IPS-15b (cell line): ENCODE data around the gene OR6B2.

Source experiments
- H3K27me3 ChIP-seq: one replicate; pipeline ENCODE4 v1.6.1; 2013; ENCODE audit warnings: low read length; ENCODE audit not compliant: control insufficient read depth, insufficient read depth
- H3K36me3 ChIP-seq: one replicate; pipeline ENCODE4 v1.6.1; 2013; ENCODE audit warnings: low read length; ENCODE audit not compliant: control insufficient read depth, insufficient read depth
- H3K4me1 ChIP-seq: one replicate; pipeline ENCODE4 v1.6.1; 2013; ENCODE audit warnings: mild to moderate bottlenecking, low read length; ENCODE audit not compliant: control insufficient read depth, insufficient read depth
- H3K4me3 ChIP-seq: one replicate; pipeline ENCODE4 v1.5.1; 2013; ENCODE audit warnings: low read depth, low read length
- H3K9ac ChIP-seq: one replicate; pipeline ENCODE4 v1.6.1; 2013; ENCODE audit warnings: low read depth, mild to moderate bottlenecking, low read length
- H3K9me3 ChIP-seq: one replicate; pipeline ENCODE4 v1.6.1; 2013; ENCODE audit warnings: mild to moderate bottlenecking, low read length; ENCODE audit not compliant: control insufficient read depth, insufficient read depth

The OR6B2 gene

DNA sequence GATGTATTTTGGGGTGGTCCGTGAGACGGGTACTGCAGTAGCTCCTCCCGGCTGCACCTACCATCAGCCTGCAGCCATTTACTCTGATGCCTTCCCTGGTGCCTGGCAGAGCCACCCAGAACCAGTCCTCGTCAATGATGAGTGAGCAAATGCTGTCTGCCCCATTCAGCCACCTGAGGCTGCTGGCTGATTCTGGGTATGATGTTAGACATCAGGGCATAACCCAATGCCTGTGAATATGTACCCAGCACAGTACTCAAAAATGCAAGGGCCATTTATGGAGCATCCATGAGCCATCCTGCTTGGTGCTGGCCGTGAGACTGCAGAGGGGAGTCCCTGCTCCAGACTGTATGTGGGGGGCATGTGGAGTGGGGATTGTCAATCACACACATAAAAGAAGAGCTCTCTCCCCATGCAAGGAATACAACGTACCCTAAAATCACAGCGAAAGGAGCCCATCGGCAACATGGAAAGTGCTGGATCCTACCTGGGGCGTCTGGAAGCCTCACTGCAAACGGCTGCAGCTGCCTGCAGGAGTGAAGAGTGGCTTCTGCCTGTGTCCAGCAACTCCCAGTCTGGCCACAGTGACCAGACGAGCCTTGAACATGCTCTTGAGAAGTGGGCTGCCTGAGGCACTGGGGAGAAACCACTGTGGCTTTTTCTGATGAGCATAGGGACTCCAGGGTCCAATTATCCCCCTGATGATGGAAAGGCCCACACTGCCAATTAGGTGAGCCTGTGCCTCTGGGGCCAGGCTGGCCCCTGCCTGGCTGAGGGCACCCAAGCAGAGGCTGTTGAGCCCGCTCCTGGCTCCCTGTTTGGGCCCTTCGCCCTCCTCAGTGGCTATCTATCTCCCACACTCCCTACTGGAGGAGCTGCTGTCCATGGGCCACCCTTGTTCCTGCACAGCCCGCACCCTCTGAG is 2.4 kb upstream of the OR6B2 start:
- Histone ChIP-seq H3K4me3 (no peak overlapping the region), H3K36me3 (no peaks in the 10 kb centered on the region), H3K27me3 (peaks cover 5% of the 10 kb centered on the region), H3K9me3 (no peaks in the 10 kb centered on the region), H3K9ac (no peak overlapping the region), H3K4me1 (no peaks in the 10 kb centered on the region)

DNA sequence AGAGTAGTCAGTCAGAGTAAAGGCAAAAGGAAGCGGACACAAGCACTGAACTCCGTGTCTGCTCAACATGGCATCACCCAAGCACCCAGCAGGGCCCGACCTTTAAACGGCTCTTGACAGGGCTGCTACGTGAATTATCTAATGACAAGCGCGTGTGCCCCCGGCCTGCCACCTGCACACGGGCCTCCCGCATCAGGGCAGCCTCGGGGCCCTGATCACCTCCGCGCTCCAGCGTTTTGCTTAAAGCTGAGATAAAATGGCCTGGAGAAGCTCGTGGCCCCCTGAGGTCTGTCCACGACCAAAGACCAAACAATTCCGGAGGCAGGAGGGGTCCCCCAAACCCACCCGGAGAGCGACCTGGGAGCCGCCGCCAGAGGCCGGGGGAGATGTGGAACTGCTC is 5.5 kb downstream of the OR6B2 start:
- peaks cover 5% of the 10 kb centered on the region for H3K36me3 ChIP-seq
- no peaks in the 10 kb centered on the region for H3K4me1 ChIP-seq
- H3K27me3 ChIP-seq = peaks cover 3% of the 10 kb centered on the region
- peak overlapping the region; percentile 62 for H3K4me3 ChIP-seq
- H3K9ac ChIP-seq = peak overlapping the region; percentile 57
- no peaks in the 10 kb centered on the region for H3K9me3 ChIP-seq

DNA sequence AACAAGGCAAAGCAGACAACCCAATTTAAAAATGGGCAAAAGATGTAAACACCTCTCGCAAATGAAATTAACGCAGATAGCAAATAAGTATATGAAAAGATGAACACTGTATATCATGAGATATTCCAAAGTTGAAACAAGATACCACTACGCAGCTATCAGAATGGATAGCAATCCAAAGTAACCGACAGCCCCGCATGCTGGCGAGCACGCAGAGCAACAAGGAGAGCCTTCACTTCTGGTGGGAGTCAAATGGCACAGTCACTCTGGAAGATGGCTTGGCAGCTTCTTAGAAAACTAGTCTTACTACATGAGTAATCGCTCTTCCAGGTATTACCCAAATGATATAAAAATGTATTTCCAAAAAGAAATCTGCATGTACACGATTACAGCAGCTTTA is 6.4 kb downstream of the OR6B2 start:
- H3K4me1 ChIP-seq = no peaks in the 10 kb centered on the region
- H3K27me3 ChIP-seq = peaks cover 3% of the 10 kb centered on the region
- H3K9me3 ChIP-seq = no peaks in the 10 kb centered on the region
- H3K4me3 ChIP-seq = peak overlapping the region; percentile 62
- peaks cover 9% of the 10 kb centered on the region for H3K36me3 ChIP-seq
- H3K9ac ChIP-seq = no peak overlapping the region

DNA sequence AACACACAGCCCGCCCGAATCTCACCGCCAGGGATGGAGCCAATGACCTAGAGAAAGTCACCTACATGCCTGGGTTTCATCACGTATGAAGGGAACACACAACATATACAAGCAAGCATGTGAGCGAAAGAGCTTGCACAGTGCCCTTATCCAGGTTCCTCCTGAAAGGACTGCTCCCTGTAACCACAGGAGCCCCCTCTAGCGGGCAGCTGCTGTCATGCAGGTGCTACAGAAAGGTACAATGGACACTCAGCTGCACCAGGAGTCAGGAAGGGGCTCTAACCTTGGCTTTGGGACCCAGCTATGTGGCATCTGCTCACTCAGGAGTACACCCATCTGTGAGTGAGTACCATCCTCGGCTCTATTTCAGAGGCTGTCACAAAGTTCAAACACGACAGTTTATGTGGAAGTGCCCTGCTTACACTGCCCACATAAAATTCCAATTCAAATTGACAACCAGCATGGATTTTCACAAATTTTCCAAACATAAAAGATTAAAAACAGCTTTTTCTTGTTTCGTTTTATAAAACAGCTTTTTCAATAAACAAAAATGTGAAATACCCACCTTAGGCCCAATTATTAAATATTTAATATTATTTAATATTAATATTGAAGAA is 8.6 kb downstream of the OR6B2 start:
- Histone ChIP-seq H3K9me3 (no peaks in the 10 kb centered on the region), H3K36me3 (peaks cover 26% of the 10 kb centered on the region), H3K4me3 (no peak overlapping the region), H3K27me3 (no peaks in the 10 kb centered on the region), H3K4me1 (no peaks in the 10 kb centered on the region), H3K9ac (no peak overlapping the region)

DNA sequence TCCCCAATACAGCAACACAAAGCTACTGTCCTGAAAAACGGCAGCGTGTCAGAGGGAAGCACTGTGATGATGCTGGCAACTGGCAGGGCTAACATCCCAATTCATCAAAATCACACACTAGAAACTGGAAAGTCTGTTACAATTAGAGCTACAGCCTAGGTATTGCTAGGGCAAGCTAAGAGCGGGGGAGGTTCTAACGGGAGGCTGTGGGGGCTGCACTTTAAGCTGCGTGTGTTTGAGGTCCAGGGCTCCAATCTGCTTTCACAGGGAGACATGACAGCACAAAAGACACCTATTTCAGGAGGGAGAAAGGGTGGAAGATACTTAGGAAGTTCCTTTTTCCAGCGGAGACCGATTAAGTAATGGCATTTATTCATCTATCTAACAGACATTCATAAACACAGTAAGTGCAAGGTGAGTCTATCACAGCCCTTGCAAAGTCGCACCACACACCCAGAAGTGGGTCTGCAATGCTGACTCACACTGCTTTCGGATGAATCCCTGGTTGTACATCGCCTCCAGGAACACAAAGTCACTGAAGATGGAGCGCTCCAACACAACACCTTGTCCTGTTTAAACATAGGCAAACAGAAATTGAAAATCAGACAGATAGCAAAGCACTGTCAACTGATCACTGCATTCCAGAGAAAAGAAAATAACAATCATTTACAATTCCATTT is 12.0 kb downstream of the OR6B2 start:
- no peaks in the 10 kb centered on the region for H3K9me3 ChIP-seq
- H3K4me3 ChIP-seq = no peak overlapping the region
- H3K36me3 ChIP-seq = peaks cover 29% of the 10 kb centered on the region
- H3K9ac ChIP-seq = no peak overlapping the region
- no peaks in the 10 kb centered on the region for H3K4me1 ChIP-seq
- no peaks in the 10 kb centered on the region for H3K27me3 ChIP-seq

DNA sequence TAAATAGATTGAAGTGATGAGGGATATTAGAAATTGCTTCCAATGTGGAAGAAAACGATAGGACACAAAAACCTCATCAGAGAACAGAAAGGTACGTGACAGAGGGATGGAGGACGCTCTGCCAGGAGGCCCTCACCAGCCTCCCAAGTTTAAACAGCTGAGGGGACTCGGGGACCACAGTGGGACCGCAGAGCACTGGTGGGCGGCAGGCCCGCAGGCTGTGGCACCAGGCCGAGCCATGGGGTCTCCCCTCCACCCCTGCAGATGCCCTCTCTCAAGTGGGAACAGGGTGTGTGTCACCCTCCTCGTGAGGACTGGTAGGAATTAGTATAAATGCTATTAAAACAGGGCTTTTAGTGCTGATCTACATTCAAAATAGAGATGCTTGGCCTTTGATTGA is 15.9 kb downstream of the OR6B2 start:
- no peaks in the 10 kb centered on the region for H3K4me1 ChIP-seq
- peaks cover 24% of the 10 kb centered on the region for H3K36me3 ChIP-seq
- no peak overlapping the region for H3K9ac ChIP-seq
- H3K27me3 ChIP-seq = no peaks in the 10 kb centered on the region
- H3K4me3 ChIP-seq = no peak overlapping the region
- no peaks in the 10 kb centered on the region for H3K9me3 ChIP-seq

DNA sequence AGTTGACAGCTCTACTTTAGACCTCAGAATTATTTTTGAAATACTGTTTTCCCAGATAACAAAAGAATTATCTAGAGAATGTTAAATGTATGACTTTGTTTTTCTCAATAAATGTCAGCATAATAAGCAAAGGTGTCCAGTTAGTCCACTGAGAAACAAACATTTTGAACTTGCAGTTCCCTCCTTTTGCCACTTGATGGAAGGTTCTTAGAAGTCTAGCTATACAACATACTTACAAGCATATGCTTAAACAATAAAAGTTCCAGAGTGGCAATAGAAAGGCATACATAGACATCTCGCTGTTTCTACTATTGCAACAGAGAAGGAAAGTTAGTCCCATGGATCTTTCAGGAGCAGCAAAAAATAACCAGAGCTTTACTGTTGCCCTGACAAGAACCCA is 16.9 kb downstream of the OR6B2 start:
- no peak overlapping the region for H3K9ac ChIP-seq
- no peaks in the 10 kb centered on the region for H3K4me1 ChIP-seq
- H3K4me3 ChIP-seq = no peak overlapping the region
- H3K27me3 ChIP-seq = no peaks in the 10 kb centered on the region
- H3K9me3 ChIP-seq = no peaks in the 10 kb centered on the region
- peaks cover 18% of the 10 kb centered on the region for H3K36me3 ChIP-seq

DNA sequence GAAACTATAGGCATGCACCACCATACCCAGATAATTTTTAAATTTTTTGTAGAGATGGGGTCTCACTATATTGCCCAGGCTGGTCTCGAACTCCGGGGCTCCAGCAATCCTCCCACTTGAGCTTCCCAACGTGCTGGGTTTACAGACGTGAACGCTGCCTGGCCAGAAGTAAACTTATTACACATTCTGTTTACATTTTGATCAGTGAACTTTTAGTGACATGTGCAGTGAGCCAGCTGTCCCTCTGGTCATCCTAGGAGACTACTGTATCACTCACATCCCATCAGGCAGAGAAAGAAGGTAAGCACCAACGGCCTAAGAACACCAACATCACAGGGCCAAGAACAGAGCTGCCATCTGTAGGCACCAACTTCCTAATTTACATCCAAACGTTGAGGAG is 27.2 kb downstream of the OR6B2 start:
- no peaks in the 10 kb centered on the region for H3K9me3 ChIP-seq
- no peak overlapping the region for H3K9ac ChIP-seq
- H3K27me3 ChIP-seq = no peaks in the 10 kb centered on the region
- H3K4me3 ChIP-seq = no peak overlapping the region
- H3K36me3 ChIP-seq = peaks cover 31% of the 10 kb centered on the region
- no peaks in the 10 kb centered on the region for H3K4me1 ChIP-seq

DNA sequence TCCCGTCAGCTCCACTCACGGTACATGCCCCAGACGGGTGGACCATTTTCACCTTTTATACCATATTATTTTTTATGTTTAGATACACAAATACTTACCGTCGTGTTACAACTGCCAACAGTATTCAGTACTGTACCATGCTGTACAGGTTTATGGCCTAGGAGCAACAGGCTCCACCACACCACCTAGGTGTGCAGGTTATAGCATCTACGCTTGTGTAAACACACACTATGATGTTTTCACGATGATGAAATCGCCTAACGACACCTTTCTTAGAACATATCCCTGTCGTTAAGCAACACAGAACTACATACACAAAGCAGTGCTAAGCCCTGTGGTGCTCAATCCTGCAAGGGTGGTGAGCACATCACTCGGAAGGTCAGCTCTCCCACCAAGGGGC is 29.6 kb downstream of the OR6B2 start:
- no peaks in the 10 kb centered on the region for H3K27me3 ChIP-seq
- no peak overlapping the region for H3K9ac ChIP-seq
- H3K36me3 ChIP-seq = peaks cover 29% of the 10 kb centered on the region
- no peaks in the 10 kb centered on the region for H3K4me1 ChIP-seq
- no peak overlapping the region for H3K4me3 ChIP-seq
- H3K9me3 ChIP-seq = no peaks in the 10 kb centered on the region

DNA sequence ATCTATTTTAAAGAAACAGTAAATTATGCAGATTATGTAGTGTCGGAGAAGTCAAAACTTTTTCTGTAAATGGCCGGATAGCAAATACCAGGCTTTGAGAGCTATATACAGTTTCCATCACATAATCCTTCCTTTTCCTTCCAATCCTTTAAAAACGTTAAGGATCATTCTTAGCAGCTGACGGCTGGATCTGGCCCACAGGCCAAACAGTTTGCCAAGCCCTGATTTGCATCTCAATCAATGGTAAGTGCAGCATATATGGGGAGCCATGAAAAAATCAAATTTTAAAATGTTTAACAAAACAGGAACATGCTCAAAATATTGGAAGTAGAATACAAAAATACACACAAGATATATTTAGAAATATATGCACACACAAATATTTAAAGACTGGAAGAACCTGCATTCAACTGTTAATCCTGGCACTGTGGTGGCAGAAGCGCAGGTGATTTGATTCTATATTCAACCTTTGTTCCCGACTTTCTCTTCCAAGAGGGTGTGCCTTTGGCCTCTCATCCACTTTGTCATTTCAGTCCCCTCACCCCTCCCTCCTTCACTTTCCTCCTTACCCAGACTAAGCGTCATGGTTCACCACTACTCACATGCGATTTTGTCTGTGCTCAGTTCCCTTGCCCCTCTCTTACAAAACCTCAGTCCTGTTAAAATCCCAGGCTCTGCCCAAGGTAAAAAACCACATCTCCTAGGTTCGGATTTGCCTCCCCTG is 32.4 kb downstream of the OR6B2 start:
- no peaks in the 10 kb centered on the region for H3K4me1 ChIP-seq
- H3K27me3 ChIP-seq = no peaks in the 10 kb centered on the region
- H3K4me3 ChIP-seq = no peak overlapping the region
- H3K9me3 ChIP-seq = no peaks in the 10 kb centered on the region
- no peak overlapping the region for H3K9ac ChIP-seq
- H3K36me3 ChIP-seq = peaks cover 13% of the 10 kb centered on the region

DNA sequence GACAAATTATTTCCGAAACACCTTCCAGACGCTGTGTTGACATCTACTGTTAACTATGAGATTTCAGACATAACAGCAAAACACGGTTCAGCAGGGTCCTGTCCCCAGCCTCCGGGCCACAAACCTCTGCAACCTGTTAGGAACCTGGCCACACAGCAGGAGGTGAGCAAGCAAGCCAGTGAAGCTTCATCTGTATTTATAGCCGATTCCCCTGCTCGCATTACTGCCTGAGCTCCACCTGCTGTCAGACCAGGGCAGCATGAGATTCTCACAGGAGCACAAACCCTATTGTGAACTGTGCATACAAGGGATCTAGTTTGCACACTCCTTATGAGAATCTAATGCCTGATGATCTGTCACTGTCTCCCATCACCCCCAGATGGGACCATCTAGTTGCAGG is 36.1 kb downstream of the OR6B2 start:
- Histone ChIP-seq H3K4me1 (no peaks in the 10 kb centered on the region), H3K9me3 (no peaks in the 10 kb centered on the region), H3K9ac (no peak overlapping the region), H3K27me3 (no peaks in the 10 kb centered on the region), H3K4me3 (no peak overlapping the region), H3K36me3 (no peaks in the 10 kb centered on the region)
